Astrocyte of the cerebellum (primary cell): ENCODE data around the gene WNT2.

Experiments
- DNase-seq: peaks from one replicate; pipeline ENCODE4 v3.0.0-alpha.2; 2011; ENCODE audit warnings: low read depth
- H3K4me3 ChIP-seq: 2 replicates; pipeline ENCODE4 v1.5.1; 2011; ENCODE audit warnings: mild to moderate bottlenecking, low read depth, low read length, moderate library complexity
- CTCF ChIP-seq: IDR thresholded peaks from 2 replicates; pipeline ENCODE4 v1.5.1; 2012; ENCODE audit warnings: low read length, low read depth, moderate library complexity, mild to moderate bottlenecking; ENCODE audit errors: missing control alignments
- in situ Hi-C: cut with HindIII; loops from 2 replicates; pipeline ENCODE4 v1.10.0; 2017; ENCODE audit warnings: low sequenced_read_pairs

The WNT2 gene

GRCh38 chr7:117325836-117326235 lies 3.0 kb upstream of the WNT2 start:
- in situ Hi-C loops: no loop called here
- DNase-seq: peak; percentile 11
- no peak for TF ChIP-seq CTCF
- no peak overlapping the region for H3K4me3 ChIP-seq

GRCh38 chr7:117324960-117325359 lies 2.1 kb upstream of the WNT2 start:
- no peak overlapping the region for H3K4me3 ChIP-seq
- in situ Hi-C loops: no loop called here
- DNase-seq: no peak
- TF ChIP-seq CTCF: no peak

GRCh38 chr7:117323851-117324711 lies 1.2 kb upstream of the WNT2 start:
- no peak for DNase-seq
- in situ Hi-C loops: no loop called here
- peak overlapping the region; percentile 49 for H3K4me3 ChIP-seq
- no peak for TF ChIP-seq CTCF

GRCh38 chr7:117323305-117323850 lies 520 bp upstream of the WNT2 start:
- in situ Hi-C loops: no loop called here
- peak overlapping the region; percentile 49 for H3K4me3 ChIP-seq
- DNase-seq: no peak
- TF ChIP-seq CTCF: no peak

- in situ Hi-C loops: no loop called here
- no peak for DNase-seq
- no peak for TF ChIP-seq CTCF
- no peak overlapping the region for H3K4me3 ChIP-seq
Observed at GRCh38 chr7:117320523-117320922, 2.3 kb downstream of the WNT2 start.

- in situ Hi-C loops: no loop called here
- TF ChIP-seq CTCF: no peak
- H3K4me3 ChIP-seq: no peak overlapping the region
- no peak for DNase-seq
Observed at GRCh38 chr7:117319181-117319580, 3.7 kb downstream of the WNT2 start.
